CD14-positive monocyte (primary cell): ENCODE measurements around the gene NLGN1. TPM values are rescaled to one million over a fixed set of nuclear protein-coding genes. Genes with fewer than 3 reads are reported as not detected.

Experiments
- DNase-seq, 3 donors: peaks; one replicate each; pipeline ENCODE4 v3.0.0-alpha.2; 2011 to 2022
- H2AFZ ChIP-seq: 2 replicates; pipeline ENCODE4 v1.6.0; 2012; ENCODE audit warnings: mild to moderate bottlenecking, low read depth, low read length, inconsistent platforms; ENCODE audit not compliant: insufficient read depth, poor library complexity, severe bottlenecking
- H3K27ac ChIP-seq, 2 donors: 1 replicate in 1 of 2; 2 replicates in 1 of 2; pipeline ENCODE4 v1.5.1; 2012 to 2013; ENCODE audit warnings: low read length in 2 of 2, control low read depth in 1 of 2, inconsistent platforms in 1 of 2, low read depth in 1 of 2, mild to moderate bottlenecking in 1 of 2
- H3K27me3 ChIP-seq, 2 donors: one replicate each; pipeline versions ENCODE4 v1.6.0 to v1.6.1; 2011 to 2013; ENCODE audit warnings: low read length in 2 of 2; ENCODE audit not compliant: control insufficient read depth in 2 of 2, insufficient read depth in 2 of 2
- H3K36me3 ChIP-seq, 2 donors: replicated peaks in 1 of 2; 1 replicate in 1 of 2; 2 replicates in 1 of 2; pipeline versions ENCODE4 v1.5.1 to v1.6.1; 2012 to 2013; ENCODE audit warnings: low read length in 2 of 2, control low read depth in 1 of 2, inconsistent platforms in 1 of 2, mild to moderate bottlenecking in 1 of 2; ENCODE audit not compliant: insufficient read depth in 2 of 2, control insufficient read depth in 1 of 2
- H3K4me1 ChIP-seq, 2 donors: 1 replicate in 1 of 2; 2 replicates in 1 of 2; pipeline versions ENCODE4 v1.5.1 to v1.6.1; 2012 to 2013; ENCODE audit warnings: low read length in 2 of 2, control low read depth in 1 of 2, inconsistent platforms in 1 of 2, mild to moderate bottlenecking in 1 of 2, moderate library complexity in 1 of 2; ENCODE audit not compliant: insufficient read depth in 2 of 2, control insufficient read depth in 1 of 2
- H3K4me2 ChIP-seq: replicated peaks from 2 replicates; pipeline ENCODE3; 2012; ENCODE audit warnings: low read length, moderate library complexity, mild to moderate bottlenecking; ENCODE audit not compliant: poor library complexity, severe bottlenecking; ENCODE audit errors: extremely low read depth
- H3K4me3 ChIP-seq, 3 experiments: fragments of 200-600 bp in 1 of 3; sonication (generic) in 1 of 3; replicated peaks in 1 of 3; 1 replicate in 2 of 3; 2 replicates in 1 of 3; pipeline ENCODE4 v1.5.1; 2011 to 2013; ENCODE audit warnings: low read length in 3 of 3, mild to moderate bottlenecking in 3 of 3, control low read depth in 2 of 3, low read depth in 2 of 3, inconsistent platforms in 1 of 3, moderate library complexity in 1 of 3
- H3K79me2 ChIP-seq: 2 replicates; pipeline ENCODE4 v1.6.0; 2012; ENCODE audit warnings: mild to moderate bottlenecking, control low read depth, inconsistent platforms, low read length, moderate library complexity; ENCODE audit not compliant: insufficient read depth
- H3K9ac ChIP-seq: 2 replicates; pipeline ENCODE4 v1.6.0; 2017; ENCODE audit warnings: low read length, mild to moderate bottlenecking; ENCODE audit not compliant: insufficient read depth, poor library complexity, severe bottlenecking
- H3K9me3 ChIP-seq, 2 donors: replicated peaks in 1 of 2; 1 replicate in 1 of 2; 2 replicates in 1 of 2; pipeline versions ENCODE4 v1.5.1 to v1.6.1; 2012 to 2013; ENCODE audit warnings: low read length in 2 of 2, control low read depth in 1 of 2; ENCODE audit not compliant: control insufficient read depth in 1 of 2, insufficient read depth in 1 of 2
- H4K20me1 ChIP-seq: 2 replicates; pipeline ENCODE4 v1.6.0; 2012; ENCODE audit warnings: mild to moderate bottlenecking, low read length, control low read depth, moderate library complexity; ENCODE audit not compliant: insufficient read depth
- H3K27ac Mint-ChIP-seq, 7 donors: one replicate each; pipeline ENCODE4 v1.8.0; 2020; ENCODE audit warnings: mild to moderate bottlenecking in 7 of 7, mixed read lengths in 7 of 7, moderate library complexity in 6 of 7, inconsistent platforms in 2 of 7
- H3K27me3 Mint-ChIP-seq, 3 donors: one replicate each; pipeline ENCODE4 v1.8.0; 2021 to 2022; ENCODE audit warnings: low read depth in 3 of 3, mild to moderate bottlenecking in 3 of 3, mixed read lengths in 3 of 3, moderate library complexity in 3 of 3, inconsistent platforms in 1 of 3
- H3K36me3 Mint-ChIP-seq, 2 donors: one replicate each; pipeline ENCODE4 v1.8.0; 2020; ENCODE audit warnings: mixed read lengths in 2 of 2, inconsistent platforms in 1 of 2, mild to moderate bottlenecking in 1 of 2
- H3K4me1 Mint-ChIP-seq: one replicate; pipeline ENCODE4 v1.8.0; 2020; ENCODE audit warnings: mild to moderate bottlenecking, mixed read lengths
- H3K4me3 Mint-ChIP-seq, 2 donors: one replicate each; pipeline ENCODE4 v1.8.0; 2020; ENCODE audit warnings: mild to moderate bottlenecking in 2 of 2, mixed read lengths in 2 of 2, moderate library complexity in 1 of 2
- H3K9me3 Mint-ChIP-seq, 7 donors: one replicate each; pipeline ENCODE4 v1.8.0; 2020 to 2022; ENCODE audit warnings: mixed read lengths in 7 of 7, mild to moderate bottlenecking in 6 of 7, moderate library complexity in 6 of 7, inconsistent platforms in 2 of 7
- WGBS: methylation state at CpG from one replicate; pipeline ENCODE4 v1.1.5; 2013; ENCODE audit warnings: missing lambda C conversion rate; ENCODE audit not compliant: insufficient coverage; 5-methylcytosine and 5-hydroxymethylcytosine counted together
- intact Hi-C, 2 donors: fragments of 100-400 bp; cut with micrococcal nuclease; formaldehyde crosslinking; loops; one replicate each; pipeline versions ENCODE4 v1.15.0 to v1.15.1; 2023
- polyA plus RNA-seq, 3 donors: library from polyadenylated mRNA; depleted of rRNA in 1 of 3; unstranded in 2 of 3; stranded (reverse) in 1 of 3; fragments of 300-500 nt in 2 of 3; fragments of >200 nt in 1 of 3; fragmentation: Illumina TruSeq in 2 of 3; gene quantifications; 1 replicate in 2 of 3; 2 replicates in 1 of 3; pipeline ENCODE4 v1.2.3, GENCODE V29; 2012 to 2021
- TF ChIP-seq, protein P1 (sequence below): fragments of 200-600 bp; IDR thresholded peaks from one replicate; pipeline ENCODE4 v1.8.0; 2022; ENCODE audit warnings: antibody characterized with exemption, mild to moderate bottlenecking

NLGN1 gene
- polyA plus RNA-seq, 3 donors: not detected

GRCh38 chr3:173725507-173725906 is 328.0 kb downstream of the NLGN1 start:
- H3K4me1 ChIP-seq: no peaks in the 10 kb centered on the region
- H3K79me2 ChIP-seq: no peaks in the 10 kb centered on the region
- H3K36me3 ChIP-seq: no peaks in the 10 kb centered on the region
- H3K9me3 ChIP-seq: no peaks in the 10 kb centered on the region
- Mint-ChIP-seq H3K4me3 (no peak overlapping the region), H3K4me1 (no peaks in the 10 kb centered on the region), H3K27me3 (no peaks in the 10 kb centered on the region), H3K36me3 (no peaks in the 10 kb centered on the region), H3K9me3 (peaks cover 0 to 4% (median 0%) of the 10 kb centered on the region in 7 donors), H3K27ac (no peak overlapping the region)
- 100% methylated on average over 1 of the region's 3 CpGs for WGBS
- intact Hi-C loops: no loop called here
- DNase-seq: no peak
- no peak overlapping the region for H3K9ac ChIP-seq
- TF ChIP-seq, protein P1, sequence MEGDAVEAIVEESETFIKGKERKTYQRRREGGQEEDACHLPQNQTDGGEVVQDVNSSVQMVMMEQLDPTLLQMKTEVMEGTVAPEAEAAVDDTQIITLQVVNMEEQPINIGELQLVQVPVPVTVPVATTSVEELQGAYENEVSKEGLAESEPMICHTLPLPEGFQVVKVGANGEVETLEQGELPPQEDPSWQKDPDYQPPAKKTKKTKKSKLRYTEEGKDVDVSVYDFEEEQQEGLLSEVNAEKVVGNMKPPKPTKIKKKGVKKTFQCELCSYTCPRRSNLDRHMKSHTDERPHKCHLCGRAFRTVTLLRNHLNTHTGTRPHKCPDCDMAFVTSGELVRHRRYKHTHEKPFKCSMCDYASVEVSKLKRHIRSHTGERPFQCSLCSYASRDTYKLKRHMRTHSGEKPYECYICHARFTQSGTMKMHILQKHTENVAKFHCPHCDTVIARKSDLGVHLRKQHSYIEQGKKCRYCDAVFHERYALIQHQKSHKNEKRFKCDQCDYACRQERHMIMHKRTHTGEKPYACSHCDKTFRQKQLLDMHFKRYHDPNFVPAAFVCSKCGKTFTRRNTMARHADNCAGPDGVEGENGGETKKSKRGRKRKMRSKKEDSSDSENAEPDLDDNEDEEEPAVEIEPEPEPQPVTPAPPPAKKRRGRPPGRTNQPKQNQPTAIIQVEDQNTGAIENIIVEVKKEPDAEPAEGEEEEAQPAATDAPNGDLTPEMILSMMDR: no peak
- no peaks in the 10 kb centered on the region for H3K27me3 ChIP-seq
- H4K20me1 ChIP-seq: no peaks in the 10 kb centered on the region
- no peak overlapping the region for H3K4me2 ChIP-seq
- H3K27ac ChIP-seq: no peak overlapping the region
- H3K4me3 ChIP-seq: no peak overlapping the region
- no peak overlapping the region for H2AFZ ChIP-seq

DNA sequence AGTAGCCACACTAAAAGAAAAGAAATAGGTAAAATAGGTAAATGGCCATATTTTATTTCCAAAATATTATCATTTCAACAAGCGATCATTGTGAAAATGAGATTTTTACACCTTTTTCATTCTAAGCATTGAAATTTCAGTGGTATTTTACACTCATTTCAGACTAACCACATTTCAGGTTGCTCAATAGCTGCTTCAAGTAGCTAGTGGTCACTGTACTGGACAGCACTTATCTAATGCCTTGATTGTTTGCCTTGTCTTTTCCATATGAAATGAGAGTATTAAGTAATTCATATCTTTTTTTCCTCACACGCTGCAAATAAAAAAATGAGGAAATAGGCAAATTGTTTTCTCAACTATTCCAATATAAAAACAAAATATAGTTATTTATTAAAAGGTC is 332.8 kb downstream of the NLGN1 start:
- H4K20me1 ChIP-seq: no peaks in the 10 kb centered on the region

More for the DNA sequence above, 332.8 kb downstream of the NLGN1 start:
- intact Hi-C loops: no loop called here
- no peaks in the 10 kb centered on the region for H3K36me3 ChIP-seq
- TF ChIP-seq, protein P1: no peak
- H3K4me1 ChIP-seq: no peaks in the 10 kb centered on the region
- Mint-ChIP-seq H3K9me3 (no peaks in the 10 kb centered on the region), H3K36me3 (no peaks in the 10 kb centered on the region), H3K27ac (no peak overlapping the region), H3K4me1 (no peaks in the 10 kb centered on the region), H3K27me3 (no peaks in the 10 kb centered on the region), H3K4me3 (no peak overlapping the region)
- WGBS: no CpG with 5 or more reads among the region's 2 CpGs
- H3K27me3 ChIP-seq: no peaks in the 10 kb centered on the region
- H2AFZ ChIP-seq: no peak overlapping the region
- H3K9me3 ChIP-seq: no peaks in the 10 kb centered on the region
- no peak overlapping the region for H3K4me3 ChIP-seq
- no peak overlapping the region for H3K9ac ChIP-seq
- H3K79me2 ChIP-seq: no peaks in the 10 kb centered on the region
- no peak overlapping the region for H3K4me2 ChIP-seq
- no peak overlapping the region for H3K27ac ChIP-seq
- no peak for DNase-seq
